Kasumi-1 (cell line): ENCODE data around the gene AFAP1L1.

Experiments used
- DNase-seq, 2 experiments: peaks; one replicate each; lab custom pipeline; 2025; lab: John Stamatoyannopoulos, UW

The AFAP1L1 gene

GRCh38 chr5:149372932-149373331 lies 101.3 kb downstream of the AFAP1L1 start:
- no peak for DNase-seq

- DNase-seq: no peak
Measured at GRCh38 chr5:149374303-149374702, 102.6 kb downstream of the AFAP1L1 start.

DNA sequence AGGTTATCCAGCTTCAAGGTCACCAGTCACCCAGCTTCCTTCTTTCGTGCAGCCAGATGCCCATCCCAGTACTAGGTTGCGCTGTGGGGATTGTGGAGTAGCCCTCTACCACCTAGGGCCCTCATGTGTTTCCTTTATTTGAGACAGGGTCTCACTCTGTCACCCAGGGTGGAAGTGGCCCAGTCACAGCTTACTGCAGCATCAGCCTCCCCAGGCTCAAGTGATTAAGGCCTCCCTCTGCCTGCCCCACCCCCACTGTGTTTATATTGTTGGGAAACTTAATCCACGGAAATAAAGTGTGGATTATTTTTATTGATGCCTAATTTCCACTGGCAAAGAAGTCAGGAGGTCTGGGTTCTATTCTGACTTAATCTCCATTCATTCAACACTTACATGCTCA lies 103.1 kb downstream of the AFAP1L1 start:
- no peak for DNase-seq

DNA sequence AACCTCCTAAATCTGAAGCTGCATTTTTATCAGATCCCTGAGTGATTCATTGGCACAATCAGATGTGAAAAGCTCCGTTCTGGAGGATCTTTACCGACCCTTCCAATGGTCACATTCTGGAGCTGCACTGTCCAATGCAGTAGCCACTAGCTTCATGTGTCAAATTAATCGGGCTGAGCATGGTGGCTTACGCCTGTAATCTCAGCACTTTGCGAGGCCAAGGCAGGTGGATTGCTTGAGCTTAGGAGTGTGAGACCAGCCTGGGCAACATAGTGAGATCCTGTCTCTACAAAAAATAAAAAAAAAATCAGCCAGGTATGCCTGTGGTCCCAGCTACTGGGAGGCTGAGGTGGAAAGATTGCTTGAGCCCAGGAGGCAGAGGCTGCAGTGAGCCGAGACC lies 103.8 kb downstream of the AFAP1L1 start:
- no peak for DNase-seq

- DNase-seq: no peak
Measured at GRCh38 chr5:149376104-149376503, 104.4 kb downstream of the AFAP1L1 start.

GRCh38 chr5:149376711-149377447 lies 105.2 kb downstream of the AFAP1L1 start:
- no peak for DNase-seq

DNA sequence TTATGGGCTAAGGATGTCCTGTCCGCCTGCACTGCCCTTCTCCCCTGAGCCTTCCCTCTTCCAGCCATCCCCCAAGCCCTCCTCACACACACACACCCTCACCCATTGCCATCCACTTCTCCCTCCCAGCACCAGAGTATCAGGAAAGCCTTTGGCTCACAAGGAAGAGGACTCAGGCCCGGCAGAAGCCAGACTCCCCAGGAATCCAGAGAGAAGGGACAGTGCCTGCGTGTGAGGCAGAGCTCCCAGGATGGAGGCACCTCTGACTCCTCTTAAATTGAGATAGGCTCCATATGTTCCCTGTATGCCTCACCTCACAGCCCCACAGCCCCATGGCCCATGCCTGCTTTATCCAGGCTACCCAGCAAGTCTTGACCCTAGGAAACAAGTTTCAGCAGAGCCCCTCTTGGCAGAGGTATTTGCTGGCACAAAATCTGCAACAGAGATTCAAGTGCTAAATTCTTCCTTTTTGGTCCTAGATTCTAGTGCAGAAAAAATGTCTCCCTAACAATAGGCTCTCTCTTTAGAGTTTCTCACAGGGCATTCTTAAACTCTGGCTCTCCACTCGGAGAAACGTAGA lies 106.7 kb downstream of the AFAP1L1 start:
- DNase-seq: no peak

- no peak for DNase-seq
Measured at GRCh38 chr5:149379177-149379761, 107.6 kb downstream of the AFAP1L1 start, which contains the start of gene IL17B. Gene IL17B (minus strand): TSS chr5:149379292. CDS start chr5:149379225, 67 bp downstream.

GRCh38 chr5:149379818-149380374 lies 108.2 kb downstream of the AFAP1L1 start:
- DNase-seq: no peak

DNA sequence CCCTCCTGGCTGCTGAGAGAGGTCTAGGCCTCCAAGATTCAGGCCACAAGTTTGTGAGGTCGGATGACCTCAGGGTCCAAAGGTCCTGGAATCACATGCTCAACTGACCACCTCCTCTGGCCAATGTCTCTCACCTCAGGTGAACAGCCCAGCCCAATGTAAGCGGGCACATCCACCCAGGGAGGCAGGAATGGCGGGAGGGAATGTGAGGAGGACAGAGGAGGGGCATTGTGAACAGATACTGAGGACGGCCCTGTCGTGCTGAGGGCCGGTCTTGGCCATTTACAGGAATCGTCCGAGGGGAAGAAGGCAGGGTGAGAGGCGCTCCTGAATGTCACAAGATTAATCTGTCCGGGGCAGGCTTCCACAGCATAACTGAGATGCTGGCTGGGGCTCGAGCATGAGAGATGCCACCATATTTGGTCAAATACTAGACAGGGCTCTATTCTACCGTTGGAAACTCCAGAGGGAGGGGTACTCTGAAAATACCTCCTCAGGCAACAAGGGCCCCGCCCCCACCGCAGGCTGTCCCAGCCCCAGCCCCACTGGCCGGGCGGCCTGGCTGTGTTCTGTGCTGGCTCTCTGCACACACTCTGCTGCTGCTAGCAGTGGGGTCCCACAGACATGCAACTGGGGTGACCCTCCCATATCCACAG lies 108.9 kb downstream of the AFAP1L1 start:
- no peak for DNase-seq

DNA sequence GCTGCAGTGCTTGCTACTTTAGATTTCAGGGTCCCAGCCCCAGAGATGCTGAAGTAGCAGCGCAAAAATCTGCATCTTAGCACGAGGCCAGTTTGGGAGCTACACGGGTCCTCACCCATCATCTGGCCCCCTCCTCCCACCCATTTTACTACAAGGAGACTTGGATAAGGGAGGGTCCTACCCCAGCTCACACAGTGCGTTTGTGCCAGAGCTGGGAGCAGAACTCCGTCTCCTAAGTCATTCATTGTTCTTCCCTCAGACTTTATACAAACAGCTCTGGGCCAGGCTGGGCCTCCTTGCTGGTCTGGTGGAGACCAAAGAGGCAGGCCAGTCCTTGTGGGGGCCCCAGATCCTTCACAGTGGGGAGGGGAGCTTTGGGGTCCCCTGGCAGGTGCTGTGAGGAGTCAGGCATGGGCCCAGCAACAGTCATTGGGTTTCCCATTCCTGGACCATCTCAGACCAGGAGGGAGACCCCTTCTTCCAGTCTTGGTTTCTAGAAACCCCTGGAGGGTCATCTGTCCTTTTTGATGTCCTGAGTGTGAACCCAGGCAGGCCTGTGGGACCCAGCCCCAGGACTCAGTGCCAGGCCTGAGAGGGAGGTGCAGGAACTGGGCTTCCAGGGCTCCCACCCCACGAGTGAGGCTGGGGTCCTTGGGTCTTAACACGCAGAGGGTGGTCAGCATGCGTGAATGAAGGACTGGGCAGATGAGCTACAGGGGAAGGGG lies 109.8 kb downstream of the AFAP1L1 start:
- no peak for DNase-seq

DNA sequence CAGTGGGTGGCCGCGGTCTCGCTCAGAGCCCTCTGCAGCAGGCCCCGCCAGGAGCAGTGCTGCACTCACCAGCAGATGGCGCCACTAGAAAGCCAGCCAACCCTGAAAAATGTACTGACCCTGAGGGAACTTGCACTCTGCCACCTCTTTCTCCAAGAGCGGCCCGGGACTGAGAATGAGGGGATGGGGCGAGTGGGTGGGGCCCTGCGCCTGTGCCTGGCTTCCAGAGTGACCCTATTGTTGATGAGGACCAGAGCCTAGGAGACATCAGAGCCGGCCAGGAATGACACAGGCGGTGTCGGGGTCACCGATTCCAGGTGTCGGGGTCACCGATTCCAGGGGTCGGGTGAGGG lies 110.3 kb downstream of the AFAP1L1 start:
- peak; percentile 75 to 82 for DNase-seq

DNA sequence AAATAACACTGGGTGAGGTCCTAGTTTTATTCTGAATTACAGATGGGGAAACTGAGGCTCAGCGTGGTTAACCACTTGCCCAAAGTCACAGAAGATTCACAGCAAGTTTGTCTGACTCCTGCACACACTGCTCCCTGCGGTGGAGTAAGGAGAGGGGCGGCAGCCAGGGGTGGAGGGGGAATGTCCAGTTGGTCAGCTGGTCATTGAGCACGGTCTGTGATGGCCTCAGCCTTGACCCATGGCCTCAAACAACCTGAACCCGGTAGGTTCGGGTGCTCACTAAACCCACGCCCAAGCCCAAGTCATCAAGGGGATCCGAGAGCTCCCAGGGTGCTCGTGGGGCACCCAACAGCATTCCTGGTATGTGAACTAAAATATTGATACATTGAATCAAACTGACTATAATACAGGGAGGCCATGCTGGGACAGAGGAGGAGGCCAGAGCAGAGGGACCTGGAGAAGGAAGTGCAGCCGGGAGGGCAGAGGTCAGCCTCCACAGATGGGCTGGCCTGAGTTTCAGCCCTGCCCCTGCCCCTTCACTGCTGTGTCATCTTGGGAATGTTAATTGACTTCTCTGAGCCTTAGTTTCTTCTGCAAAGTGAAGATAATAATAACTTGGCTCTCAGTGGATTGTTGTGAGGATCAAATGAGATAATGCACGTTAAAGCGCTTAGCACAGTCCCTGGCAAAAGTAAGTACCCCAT lies 111.0 kb downstream of the AFAP1L1 start:
- no peak for DNase-seq

GRCh38 chr5:149383399-149383798 lies 111.7 kb downstream of the AFAP1L1 start:
- no peak for DNase-seq

DNA sequence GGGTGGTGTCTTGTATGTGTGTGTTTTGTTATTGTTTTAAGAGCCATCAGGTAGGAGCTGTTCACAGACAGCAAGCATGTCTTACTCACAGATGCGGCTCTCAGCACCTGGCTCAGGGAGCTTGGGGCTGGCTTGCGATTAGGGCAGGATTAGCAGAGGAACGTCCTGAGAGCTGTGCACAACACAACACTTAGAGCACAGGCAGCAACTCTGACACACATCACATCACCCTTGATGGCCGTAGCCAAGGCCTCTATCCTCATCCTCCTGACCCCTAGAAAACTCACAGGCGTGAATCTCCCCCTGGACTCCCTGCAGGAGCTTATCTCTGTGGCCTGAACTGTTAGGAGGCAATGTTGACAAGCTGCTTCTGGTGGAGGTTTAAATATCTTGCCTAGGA lies 114.5 kb downstream of the AFAP1L1 start:
- no peak for DNase-seq

- DNase-seq: no peak
Measured at GRCh38 chr5:149387081-149387631, 115.5 kb downstream of the AFAP1L1 start.

GRCh38 chr5:149387982-149388381 lies 116.3 kb downstream of the AFAP1L1 start:
- no peak for DNase-seq

GRCh38 chr5:149388498-149389190 lies 117.0 kb downstream of the AFAP1L1 start:
- DNase-seq: no peak

- no peak for DNase-seq
Measured at GRCh38 chr5:149389552-149390495, 118.2 kb downstream of the AFAP1L1 start.
